Measurements from ENCODE around the gene RAPGEF4.
"Not testable (repeated sequence)": the region's sequence is repeated elsewhere in the genome, so short reads cannot be mapped to it uniquely, and the experiment has no call there.

Gene RAPGEF4

GRCh38 chr2:172777431-172777830 is 41.8 kb downstream of the RAPGEF4 start:
- no peak for FAIRE-seq

- FAIRE-seq: no peak
These were observed 47.0 kb downstream of the RAPGEF4 start for GRCh38 chr2:172782506-172783164.

- FAIRE-seq: no peak
These were observed 47.7 kb downstream of the RAPGEF4 start for GRCh38 chr2:172783165-172783898.

GRCh38 chr2:172788871-172789270 is 53.2 kb downstream of the RAPGEF4 start:
- no peak for FAIRE-seq

GRCh38 chr2:172790404-172790803 is 54.8 kb downstream of the RAPGEF4 start:
- no peak for FAIRE-seq

GRCh38 chr2:172791953-172792352 is 56.3 kb downstream of the RAPGEF4 start:
- FAIRE-seq: no peak

GRCh38 chr2:172792711-172793110 is 57.1 kb downstream of the RAPGEF4 start:
- FAIRE-seq: no peak

- FAIRE-seq: not testable (repeated sequence)
These were observed 67.7 kb downstream of the RAPGEF4 start for GRCh38 chr2:172803308-172803707.

GRCh38 chr2:172804423-172804822 is 68.8 kb downstream of the RAPGEF4 start:
- no peak for FAIRE-seq

GRCh38 chr2:172806493-172806892 is 70.8 kb downstream of the RAPGEF4 start:
- no peak for FAIRE-seq

- no peak for FAIRE-seq
These were observed 71.4 kb downstream of the RAPGEF4 start for GRCh38 chr2:172806996-172807395.

- no peak for FAIRE-seq
These were observed 72.5 kb downstream of the RAPGEF4 start for GRCh38 chr2:172808156-172808555.

- FAIRE-seq: no peak
These were observed 75.4 kb downstream of the RAPGEF4 start for GRCh38 chr2:172811027-172811426.

- no peak for FAIRE-seq
These were observed 76.6 kb downstream of the RAPGEF4 start for GRCh38 chr2:172812158-172812744.

GRCh38 chr2:172813314-172813888 is 77.8 kb downstream of the RAPGEF4 start:
- no peak for FAIRE-seq

GRCh38 chr2:172817411-172817810 is 81.8 kb downstream of the RAPGEF4 start:
- no peak for FAIRE-seq

- FAIRE-seq: no peak
These were observed 84.3 kb downstream of the RAPGEF4 start for GRCh38 chr2:172819943-172820342.

GRCh38 chr2:172821370-172822338 is 86.0 kb downstream of the RAPGEF4 start:
- FAIRE-seq: no peak

- FAIRE-seq: no peak
These were observed 86.9 kb downstream of the RAPGEF4 start for GRCh38 chr2:172822585-172822984.

GRCh38 chr2:172823261-172823850 is 87.7 kb downstream of the RAPGEF4 start:
- FAIRE-seq: no peak

- no peak for FAIRE-seq
These were observed 90.9 kb downstream of the RAPGEF4 start for GRCh38 chr2:172826522-172826921.

GRCh38 chr2:172829229-172829628 is 93.6 kb downstream of the RAPGEF4 start:
- FAIRE-seq: no peak
